DND-41 (cell line): ENCODE results near the gene UTP11.

ENCODE experiments used
- EZH2 ChIP-seq: IDR thresholded peaks from 3 replicates; pipeline ENCODE4 v1.6.1; 2012; ENCODE audit warnings: borderline replicate concordance, low read depth, mild to moderate bottlenecking, moderate library complexity, low read length, inconsistent platforms; ENCODE audit not compliant: severe bottlenecking
- TF ChIP-seq, protein P1 (sequence below): IDR thresholded peaks from 2 replicates; pipeline ENCODE4 v1.5.1; 2012; ENCODE audit warnings: borderline replicate concordance, low read length, moderate library complexity, mild to moderate bottlenecking; ENCODE audit not compliant: poor library complexity, severe bottlenecking; ENCODE audit errors: extremely low read depth

DNA sequence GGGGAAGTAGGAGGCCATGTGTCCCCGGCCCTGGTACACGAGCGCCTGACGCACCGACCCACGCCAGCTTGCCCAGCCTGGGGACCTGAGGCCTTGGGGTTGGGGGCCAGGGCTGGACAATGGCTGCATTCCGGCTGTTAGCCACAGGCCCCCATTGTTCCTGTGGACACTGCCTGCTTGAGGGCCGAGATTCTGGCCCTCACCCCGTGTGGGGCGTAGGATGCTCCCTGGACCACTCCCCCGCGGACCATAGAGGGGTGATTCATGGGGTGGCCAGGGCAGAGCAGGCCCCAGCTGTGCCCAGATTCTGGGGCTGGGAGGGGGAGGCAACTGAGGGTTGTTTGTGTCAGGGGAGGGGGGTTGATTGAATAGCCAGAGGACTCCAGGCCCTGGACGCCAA lies 22.3 kb downstream of the UTP11 start:
- TF ChIP-seq, protein P1, sequence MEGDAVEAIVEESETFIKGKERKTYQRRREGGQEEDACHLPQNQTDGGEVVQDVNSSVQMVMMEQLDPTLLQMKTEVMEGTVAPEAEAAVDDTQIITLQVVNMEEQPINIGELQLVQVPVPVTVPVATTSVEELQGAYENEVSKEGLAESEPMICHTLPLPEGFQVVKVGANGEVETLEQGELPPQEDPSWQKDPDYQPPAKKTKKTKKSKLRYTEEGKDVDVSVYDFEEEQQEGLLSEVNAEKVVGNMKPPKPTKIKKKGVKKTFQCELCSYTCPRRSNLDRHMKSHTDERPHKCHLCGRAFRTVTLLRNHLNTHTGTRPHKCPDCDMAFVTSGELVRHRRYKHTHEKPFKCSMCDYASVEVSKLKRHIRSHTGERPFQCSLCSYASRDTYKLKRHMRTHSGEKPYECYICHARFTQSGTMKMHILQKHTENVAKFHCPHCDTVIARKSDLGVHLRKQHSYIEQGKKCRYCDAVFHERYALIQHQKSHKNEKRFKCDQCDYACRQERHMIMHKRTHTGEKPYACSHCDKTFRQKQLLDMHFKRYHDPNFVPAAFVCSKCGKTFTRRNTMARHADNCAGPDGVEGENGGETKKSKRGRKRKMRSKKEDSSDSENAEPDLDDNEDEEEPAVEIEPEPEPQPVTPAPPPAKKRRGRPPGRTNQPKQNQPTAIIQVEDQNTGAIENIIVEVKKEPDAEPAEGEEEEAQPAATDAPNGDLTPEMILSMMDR: no peak
- TF ChIP-seq EZH2: no peak
